ENCODE results near the gene FOXK2.
A peak's percentile ranks its signal among the peaks of the same experiment; 100 is the strongest.

Gene FOXK2

GRCh38 chr17:82647593-82648164 lies 128.1 kb downstream of the FOXK2 start:
- intact Hi-C loops (cut with DNase I; ENCODE audit: low total_unique reads) = loop anchor here (5.0 kb wide), 1 partner anchor 105 kb away; the partner anchor contains the start of gene TBCD
- peaks cover 0 to 39% (median 23%) of the 10 kb centered on the region in 4 donors for H3K4me1 ChIP-seq
- H3K27me3 ChIP-seq = no peaks in the 10 kb centered on the region
- no peak for TF ChIP-seq CTCF (IDR thresholded peaks at IDR 0.05)
- H3K9me3 ChIP-seq = no peaks in the 10 kb centered on the region
- H3K4me3 ChIP-seq = peak overlapping the region; percentile 91 to 92
- peaks cover 11 to 22% (median 21%) of the 10 kb centered on the region in 3 donors for H3K36me3 ChIP-seq
- DNase-seq = peak; percentile 28 to 79
- H3K27ac ChIP-seq = peak overlapping the region; percentile 97 to 98

GRCh38 chr17:82648165-82648668 lies 128.7 kb downstream of the FOXK2 start, which contains the start of gene WDR45B:
Gene WDR45B (minus strand): TSS chr17:82648444. CDS start chr17:82648340, 104 bp downstream.
- Histone ChIP-seq H3K36me3 (peaks cover 5 to 16% (median 15%) of the 10 kb centered on the region in 3 donors), H3K9me3 (no peaks in the 10 kb centered on the region), H3K4me1 (peaks cover 0 to 39% (median 23%) of the 10 kb centered on the region in 4 donors), H3K27me3 (no peaks in the 10 kb centered on the region), H3K4me3 (peak within 1 kb of the TSS; percentile 91 to 92), H3K27ac (peak within 1 kb of the TSS; percentile 97 to 98)
- intact Hi-C loops (cut with DNase I; ENCODE audit: low total_unique reads) = loop anchor here (5.0 kb wide), 1 partner anchor 104 kb away; the partner anchor contains the start of gene TBCD
- TF ChIP-seq CTCF (IDR thresholded peaks at IDR 0.05) = no peak
- DNase-seq = peak; percentile 94 to 97

- Histone ChIP-seq H3K36me3 (peaks cover 0 to 10% (median 9%) of the 10 kb centered on the region in 3 donors), H3K27me3 (no peaks in the 10 kb centered on the region), H3K4me1 (peaks cover 0 to 39% (median 23%) of the 10 kb centered on the region in 4 donors), H3K9me3 (no peaks in the 10 kb centered on the region), H3K27ac (peak overlapping the region; percentile 86 to 98), H3K4me3 (peak overlapping the region; percentile 50 to 92)
- intact Hi-C loops (cut with DNase I; ENCODE audit: low total_unique reads) = loop anchor here (5.0 kb wide), 1 partner anchor 103 kb away; the partner anchor contains the start of gene TBCD
- peak; percentile 47 to 87 for DNase-seq
- TF ChIP-seq CTCF (IDR thresholded peaks at IDR 0.05) = no peak
Observed at GRCh38 chr17:82648742-82649331, 129.3 kb downstream of the FOXK2 start.

GRCh38 chr17:82649501-82650261 lies 130.1 kb downstream of the FOXK2 start:
- TF ChIP-seq CTCF (IDR thresholded peaks at IDR 0.05) = no peak
- Histone ChIP-seq H3K27ac (peak overlapping the region; percentile 86 to 98), H3K36me3 (peaks cover 0 to 3% (median under 1%) of the 10 kb centered on the region in 3 donors), H3K4me1 (peaks cover 0 to 37% (median 23%) of the 10 kb centered on the region in 4 donors), H3K27me3 (no peaks in the 10 kb centered on the region), H3K4me3 (no peak overlapping the region), H3K9me3 (no peaks in the 10 kb centered on the region)
- no peak for DNase-seq
- intact Hi-C loops (cut with DNase I; ENCODE audit: low total_unique reads) = loop anchor here (5.0 kb wide), 1 partner anchor 103 kb away; the partner anchor contains the start of gene TBCD

- H3K27ac ChIP-seq = no peak overlapping the region
- DNase-seq = no peak
- intact Hi-C loops (cut with DNase I; ENCODE audit: low total_unique reads) = no loop called here
Observed at GRCh38 chr17:82650723-82651122, 131.2 kb downstream of the FOXK2 start.

More at GRCh38 chr17:82650723-82651122, 131.2 kb downstream of the FOXK2 start:
- H3K4me1 ChIP-seq = peaks cover 0 to 27% (median 18%) of the 10 kb centered on the region in 4 donors
- H3K9me3 ChIP-seq = no peaks in the 10 kb centered on the region
- H3K27me3 ChIP-seq = no peaks in the 10 kb centered on the region
- H3K36me3 ChIP-seq = peaks cover 0 to 12% (median 3%) of the 10 kb centered on the region in 3 donors
- H3K4me3 ChIP-seq = no peak overlapping the region
- TF ChIP-seq CTCF (IDR thresholded peaks at IDR 0.05) = no peak
